Mammary epithelial cell (primary cell): ENCODE measurements around the gene SYPL2.

Experiments used
- CTCF ChIP-seq, 2 donors: IDR thresholded peaks in 1 of 2; conservative IDR thresholded peaks in 1 of 2; 2 replicates each; pipeline ENCODE4 v1.5.1; 2011 to 2012; ENCODE audit warnings: inconsistent platforms in 2 of 2, low read length in 2 of 2, mild to moderate bottlenecking in 2 of 2, control low read depth in 1 of 2, low read depth in 1 of 2; ENCODE audit not compliant: insufficient read depth in 1 of 2; ENCODE audit errors: extremely low read depth in 1 of 2
- EZH2 ChIP-seq: IDR thresholded peaks from 2 replicates; pipeline ENCODE4 v1.6.1; 2012; ENCODE audit warnings: low read length, inconsistent platforms, borderline replicate concordance

GRCh38 chr1:109491372-109491771, 25.0 kb downstream of the SYPL2 start:
- TF ChIP-seq CTCF (conservative IDR thresholded peaks at IDR 0.05 in 1 of 2, IDR thresholded peaks at IDR 0.05 in 1 of 2; ENCODE audit: extremely low read depth in 1 of 2, insufficient read depth in 1 of 2, low read depth in 1 of 2, low read length in 2 of 2) (no peak), EZH2 (no peak)
